GM21529 (cell line): ENCODE results near the gene PEBP1.

ENCODE experiments used
- ATAC-seq: cut with Tn5 transposase; IDR thresholded peaks from one replicate; pipeline ENCODE4 v1.9.1; 2021; ENCODE audit not compliant: unreplicated experiment

PEBP1 gene

DNA sequence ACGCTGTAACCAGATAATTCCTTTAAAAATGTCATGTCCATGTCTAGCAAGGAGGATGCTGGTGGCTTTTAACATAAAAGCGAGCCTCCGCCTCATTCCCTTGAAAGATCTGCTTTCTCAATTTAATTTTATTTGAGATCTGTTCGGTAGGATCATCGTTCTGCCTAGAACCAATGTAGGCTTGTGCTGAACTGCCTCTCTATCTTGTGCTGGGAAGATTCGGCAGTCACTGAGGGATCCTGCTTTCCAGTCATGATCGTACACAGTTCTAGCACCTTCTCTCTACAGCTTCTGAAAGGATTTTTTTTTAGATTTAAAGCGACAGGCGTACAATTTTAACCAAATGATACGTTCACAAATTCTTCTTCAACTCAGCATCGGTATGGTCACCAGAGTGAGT is 54.3 kb downstream of the PEBP1 start:
- ATAC-seq, result no peak

DNA sequence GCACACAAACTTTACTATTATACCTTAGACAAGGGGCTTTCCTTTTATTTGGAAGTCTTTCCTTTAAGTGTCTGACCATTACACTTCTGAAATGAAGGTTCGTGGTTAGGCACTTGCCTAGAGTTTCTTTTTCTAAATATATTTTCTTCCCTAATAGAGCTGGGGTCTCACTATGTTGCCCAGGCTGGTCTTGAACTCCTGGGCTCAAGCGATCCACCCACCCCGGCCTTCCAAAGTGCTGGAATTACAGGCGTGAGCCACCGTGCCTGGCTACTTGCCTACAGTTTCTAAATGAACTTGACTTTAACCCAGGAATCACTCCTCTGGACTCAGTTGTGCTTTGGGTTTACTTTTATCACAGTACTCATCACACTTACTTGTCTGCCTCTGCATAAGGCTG is 57.6 kb downstream of the PEBP1 start:
- ATAC-seq, result no peak

DNA sequence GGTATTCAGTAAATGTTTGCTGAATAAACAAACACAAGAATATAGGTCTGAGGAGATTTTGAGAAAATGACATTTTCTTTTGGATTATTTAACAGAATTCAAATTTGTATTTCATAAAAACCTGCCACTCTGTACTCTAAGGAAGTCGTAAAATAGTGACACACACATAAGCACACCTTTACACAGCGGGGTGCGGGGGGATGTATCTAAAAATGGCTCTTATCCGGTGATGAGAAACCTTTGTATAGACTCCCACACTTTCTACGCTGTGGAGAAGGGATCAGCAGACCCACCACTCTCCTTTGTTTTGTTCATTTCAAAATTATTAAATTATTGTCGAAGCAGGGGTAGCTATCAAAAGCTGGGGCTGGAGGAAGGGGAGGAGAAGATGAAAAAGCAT is 58.0 kb downstream of the PEBP1 start:
- ATAC-seq, result no peak
